Bone marrow (tissue), 2 donors: ENCODE results near the gene SNRPA.
"Not testable (repeated sequence)": the region's sequence is repeated elsewhere in the genome, so short reads cannot be mapped to it uniquely, and the experiment has no call there.

Source experiments
- DNase-seq, 2 donors: peaks; one replicate each; lab custom pipeline; 2025; lab: John Stamatoyannopoulos, UW

Gene SNRPA

GRCh38 chr19:40802300-40803169, 51.5 kb downstream of the SNRPA start:
- DNase-seq = no peak

GRCh38 chr19:40803170-40803856, 52.3 kb downstream of the SNRPA start:
- DNase-seq = no peak

GRCh38 chr19:40803857-40804782, 53.1 kb downstream of the SNRPA start:
- no peak for DNase-seq

GRCh38 chr19:40804783-40805242, 53.8 kb downstream of the SNRPA start:
- DNase-seq = no peak

GRCh38 chr19:40805258-40805868, 54.4 kb downstream of the SNRPA start:
- DNase-seq = no peak

GRCh38 chr19:40806423-40807146, 55.6 kb downstream of the SNRPA start:
- peak in 1 of 2 donors; percentile 74 for DNase-seq

- no peak for DNase-seq
Observed at GRCh38 chr19:40807147-40808020, 56.4 kb downstream of the SNRPA start.

GRCh38 chr19:40808021-40808325, 57.0 kb downstream of the SNRPA start:
- no peak for DNase-seq

GRCh38 chr19:40808497-40808896, 57.5 kb downstream of the SNRPA start:
- no peak for DNase-seq

- DNase-seq = no peak
Observed at GRCh38 chr19:40809358-40810086, 58.5 kb downstream of the SNRPA start.

GRCh38 chr19:40810160-40810559, 59.2 kb downstream of the SNRPA start:
- DNase-seq = no peak

- DNase-seq = peak in 1 of 2 donors; percentile 42
Observed at GRCh38 chr19:40810649-40811408, 59.8 kb downstream of the SNRPA start.

- no peak for DNase-seq
Observed at GRCh38 chr19:40811478-40812341, 60.7 kb downstream of the SNRPA start.

GRCh38 chr19:40812571-40812970, 61.6 kb downstream of the SNRPA start:
- not testable (repeated sequence) for DNase-seq

- no peak for DNase-seq
Observed at GRCh38 chr19:40813182-40813581, 62.2 kb downstream of the SNRPA start.
